PC-3 (cell line): Measurements from ENCODE around the gene PADI1. TPM values are rescaled to one million over a fixed set of nuclear protein-coding genes. Genes with fewer than 3 reads are reported as not detected.

Source experiments
- ATAC-seq: fragments of 200-7000 bp; cut with Tn5 transposase; 2 replicates; pipeline ENCODE4 v1.9.1; 2020; ENCODE audit warnings: mild to moderate bottlenecking, moderate library complexity
- BruUV-seq: library from RNA; stranded (reverse); fragments of 400-500 nt; replicated peaks from 2 replicates; lab custom pipeline; 2021; lab: Mats Ljungman, UMichigan
- CTCF ChIA-PET: fragments of 300-600 bp; sonication (Branson Sonifier 250); formaldehyde crosslinking; loops from one replicate; lab custom pipeline; 2022; ENCODE audit warnings: antibody characterized with exemption; lab: Charles Lee
- POLR2A ChIA-PET: fragments of 300-600 bp; sonication (Branson Sonifier 250); formaldehyde crosslinking; loops from one replicate; lab custom pipeline; 2022; ENCODE audit warnings: antibody characterized with exemption; ENCODE audit not compliant: unreplicated experiment; lab: Charles Lee
- DNase-seq: peaks from one replicate; pipeline ENCODE4 v3.0.0-alpha.2; 2015
- H2AFZ ChIP-seq: fragments of 300-600 bp; sonication (generic); 2 replicates; pipeline ENCODE4 v1.6.0; 2016; ENCODE audit warnings: antibody characterized with exemption, low read length
- H3F3A ChIP-seq: fragments of 300-600 bp; sonication (generic); one replicate; pipeline ENCODE4 v1.6.0; 2017; ENCODE audit warnings: antibody characterized with exemption, low read length, control low read depth, mild to moderate bottlenecking; ENCODE audit not compliant: unreplicated experiment
- H3K27ac ChIP-seq: fragments of 300-600 bp; sonication (generic); 2 replicates; pipeline ENCODE4 v1.5.1; 2016; ENCODE audit warnings: mild to moderate bottlenecking, low read length
- H3K27me3 ChIP-seq: fragments of 300-600 bp; sonication (generic); 2 replicates; pipeline ENCODE4 v1.6.1; 2016; ENCODE audit warnings: low read length, mixed read lengths
- H3K36me3 ChIP-seq: fragments of 300-600 bp; sonication (generic); 2 replicates; pipeline ENCODE4 v1.6.1; 2016; ENCODE audit warnings: low read depth, mixed run types, low read length, mixed read lengths
- H3K4me1 ChIP-seq: fragments of 300-600 bp; sonication (generic); 2 replicates; pipeline ENCODE4 v1.5.1; 2016; ENCODE audit warnings: low read length; ENCODE audit not compliant: insufficient read depth
- H3K4me2 ChIP-seq: fragments of 300-600 bp; sonication (generic); 2 replicates; pipeline ENCODE4 v1.6.0; 2016; ENCODE audit warnings: low read length
- H3K4me3 ChIP-seq: fragments of 300-600 bp; sonication (generic); 2 replicates; pipeline ENCODE4 v1.5.1; 2016; ENCODE audit warnings: mild to moderate bottlenecking, low read length, mixed read lengths
- H3K79me2 ChIP-seq: fragments of 300-600 bp; sonication (generic); 2 replicates; pipeline ENCODE4 v1.6.1; 2017; ENCODE audit warnings: low read length, mixed read lengths
- H3K9ac ChIP-seq: fragments of 300-600 bp; sonication (generic); 2 replicates; pipeline ENCODE4 v1.6.0; 2016; ENCODE audit warnings: mild to moderate bottlenecking, low read length
- H3K9me2 ChIP-seq: fragments of 300-600 bp; sonication (generic); replicated peaks from 2 replicates; pipeline ENCODE4 v1.6.1; 2016; ENCODE audit warnings: mixed run types, low read length, mixed read lengths
- H3K9me3 ChIP-seq: fragments of 300-600 bp; sonication (generic); 2 replicates; pipeline ENCODE4 v1.6.1; 2016; ENCODE audit warnings: low read length, mixed read lengths
- H4K20me1 ChIP-seq: fragments of 300-600 bp; sonication (generic); 2 replicates; pipeline ENCODE4 v1.6.1; 2016; ENCODE audit warnings: low read length, mixed read lengths
- CTCF ChIP-seq: fragments of 300-600 bp; sonication (generic); conservative IDR thresholded peaks from 2 replicates; pipeline ENCODE4 v1.5.1; 2017; ENCODE audit warnings: antibody characterized with exemption, low read depth, mild to moderate bottlenecking, low read length
- EZH2 ChIP-seq: fragments of 300-600 bp; sonication (generic); IDR thresholded peaks from one replicate; pipeline ENCODE4 v1.6.1; 2017; ENCODE audit warnings: antibody characterized with exemption, mild to moderate bottlenecking, low read length; ENCODE audit not compliant: unreplicated experiment
- EZH2phosphoT487 ChIP-seq: fragments of 300-600 bp; sonication (generic); IDR thresholded peaks from 2 replicates; pipeline ENCODE4 v1.6.1; 2018; ENCODE audit warnings: mild to moderate bottlenecking, antibody characterized with exemption, low read length, borderline replicate concordance
- intact Hi-C: fragments of 100-400 bp; cut with micrococcal nuclease; formaldehyde crosslinking; loops from 2 replicates; pipeline ENCODE4 v1.9.0; 2023
- total RNA-seq: library from RNA; depleted of rRNA; stranded (reverse); fragments of >200 nt; gene quantifications from 2 replicates; pipeline ENCODE4 v1.2.3, GENCODE V29; 2014

Gene PADI1
- total RNA-seq, 1 experiment from 2014 or later = 0.73 TPM

- no peak overlapping the region for H3K27ac ChIP-seq
These were observed 17.9 kb upstream of the PADI1 start for GRCh38 chr1:17187051-17187450.

GRCh38 chr1:17188217-17188616 lies 16.7 kb upstream of the PADI1 start:
- no peak overlapping the region for H3K4me2 ChIP-seq
- H3K27me3 ChIP-seq = no peaks in the 10 kb centered on the region
- DNase-seq (no peak), ATAC-seq (no peak)
- BruUV-seq = no TSS peak
- H3K79me2 ChIP-seq = no peaks in the 10 kb centered on the region
- intact Hi-C loops = loop anchor here (5.0 kb wide), 1 partner anchor 61 kb away; no protein-coding TSS in a partner anchor
- H3K27ac ChIP-seq = no peak overlapping the region
- POLR2A ChIA-PET = no interaction called here
- H3K36me3 ChIP-seq = no peaks in the 10 kb centered on the region
- no peaks in the 10 kb centered on the region for H3K9me3 ChIP-seq
- no peaks in the 10 kb centered on the region for H3F3A ChIP-seq
- no peaks in the 10 kb centered on the region for H4K20me1 ChIP-seq
- H3K4me3 ChIP-seq = no peak overlapping the region
- no peak overlapping the region for H2AFZ ChIP-seq
- CTCF ChIA-PET = no interaction called here
- no peak for TF ChIP-seq EZH2phosphoT487
- no peak for TF ChIP-seq CTCF
- TF ChIP-seq EZH2 = no peak
- H3K9ac ChIP-seq = no peak overlapping the region
- H3K4me1 ChIP-seq = peaks cover 28% of the 10 kb centered on the region
- H3K9me2 ChIP-seq = no peaks in the 10 kb centered on the region

More at GRCh38 chr1:17187051-17187450, 17.9 kb upstream of the PADI1 start:
- no peak overlapping the region for H2AFZ ChIP-seq
- H3K36me3 ChIP-seq = no peaks in the 10 kb centered on the region
- H3K9me2 ChIP-seq = no peaks in the 10 kb centered on the region
- DNase-seq = no peak
- H3K4me2 ChIP-seq = no peak overlapping the region
- ChIA-PET CTCF (no interaction called here), POLR2A (no interaction called here)
- BruUV-seq = no TSS peak
- H3K9ac ChIP-seq = no peak overlapping the region
- peaks cover 28% of the 10 kb centered on the region for H3K4me1 ChIP-seq
- H3K79me2 ChIP-seq = no peaks in the 10 kb centered on the region
- intact Hi-C loops = loop anchor here (5.0 kb wide), 1 partner anchor 60 kb away; no protein-coding TSS in a partner anchor
- no peaks in the 10 kb centered on the region for H3F3A ChIP-seq
- H3K9me3 ChIP-seq = no peaks in the 10 kb centered on the region
- no peak for TF ChIP-seq EZH2
- no peak for TF ChIP-seq CTCF
- TF ChIP-seq EZH2phosphoT487 = no peak
- no peak overlapping the region for H3K4me3 ChIP-seq
- ATAC-seq = no peak
- H3K27me3 ChIP-seq = no peaks in the 10 kb centered on the region
- H4K20me1 ChIP-seq = no peaks in the 10 kb centered on the region

GRCh38 chr1:17188889-17189631 lies 15.9 kb upstream of the PADI1 start:
- H3K9me3 ChIP-seq = no peaks in the 10 kb centered on the region
- no peaks in the 10 kb centered on the region for H3K27me3 ChIP-seq
- no peak overlapping the region for H3K4me3 ChIP-seq
- H2AFZ ChIP-seq = no peak overlapping the region
- POLR2A ChIA-PET = interaction anchor here (0.6 kb wide), 1 partner anchor 45 kb away, joined by 3 read pairs; no protein-coding TSS in a partner anchor
- no peaks in the 10 kb centered on the region for H3F3A ChIP-seq
- no peaks in the 10 kb centered on the region for H3K9me2 ChIP-seq
- H3K4me2 ChIP-seq = no peak overlapping the region
- H3K9ac ChIP-seq = peak overlapping the region; percentile 65
- H3K4me1 ChIP-seq = peaks cover 28% of the 10 kb centered on the region
- no TSS peak for BruUV-seq
- no peak for TF ChIP-seq EZH2
- no peaks in the 10 kb centered on the region for H3K79me2 ChIP-seq
- ATAC-seq (no peak), DNase-seq (no peak)
- intact Hi-C loops = loop anchor here (5.0 kb wide), 1 partner anchor 62 kb away; no protein-coding TSS in a partner anchor
- CTCF ChIA-PET = no interaction called here
- no peaks in the 10 kb centered on the region for H4K20me1 ChIP-seq
- no peaks in the 10 kb centered on the region for H3K36me3 ChIP-seq
- H3K27ac ChIP-seq = peak overlapping the region; percentile 81
